Right lobe of liver (tissue), 6 donors: Measurements from ENCODE around the gene EEIG1. TPM values are rescaled to one million over a fixed set of nuclear protein-coding genes. Genes with fewer than 3 reads are reported as not detected.

Experiments
- ATAC-seq, 4 donors: fragments of 200-7000 bp; cut with Tn5 transposase; one replicate each; pipeline ENCODE4 v1.9.1; 2020; ENCODE audit warnings: mild to moderate bottlenecking in 4 of 4, moderate library complexity in 4 of 4
- DNase-seq, 3 donors: peaks; one replicate each; pipeline ENCODE4 v3.0.0-alpha.2; 2020
- H3K27ac ChIP-seq, 3 donors: fragments of 200-600 bp; one replicate each; pipeline ENCODE4 v1.8.0; 2022
- H3K27me3 ChIP-seq, 2 donors: fragments of 200-600 bp; one replicate each; pipeline ENCODE4 v1.8.0; 2022
- H3K36me3 ChIP-seq, 4 donors: fragments of 200-600 bp; sonication (generic) in 1 of 4; one replicate each; pipeline versions ENCODE4 v1.5.1 to v1.8.0; 2017 to 2022; ENCODE audit warnings: control low read depth in 1 of 4
- H3K4me1 ChIP-seq, 4 donors: fragments of 200-600 bp; sonication (generic) in 1 of 4; one replicate each; pipeline versions ENCODE4 v1.5.1 to v1.8.0; 2017 to 2022; ENCODE audit warnings: control low read depth in 1 of 4
- H3K4me3 ChIP-seq, 3 donors: fragments of 200-600 bp; one replicate each; pipeline ENCODE4 v1.8.0; 2022
- H3K9me3 ChIP-seq, 4 donors: fragments of 200-600 bp; sonication (generic) in 1 of 4; one replicate each; pipeline versions ENCODE4 v1.5.1 to v1.8.0; 2017 to 2022; ENCODE audit warnings: control low read depth in 1 of 4
- CTCF ChIP-seq, 4 donors: fragments of 200-600 bp in 3 of 4; fragments of 450-650 bp in 1 of 4; IDR thresholded peaks; one replicate each; pipeline versions ENCODE4 v1.5.1 to v1.8.0; 2016 to 2022; ENCODE audit warnings: antibody characterized with exemption in 4 of 4, mild to moderate bottlenecking in 2 of 4
- POLR2A ChIP-seq: fragments of 450-650 bp; IDR thresholded peaks from one replicate; pipeline ENCODE4 v1.6.1; 2017; ENCODE audit warnings: antibody characterized with exemption, mild to moderate bottlenecking
- WGBS: methylation state at CpG from one replicate; pipeline ENCODE4 v1.1.6; 2018; ENCODE audit warnings: low coverage, low lambda C conversion rate; ENCODE audit not compliant: insufficient coverage; ENCODE audit errors: missing lambda C conversion rate; 5-methylcytosine and 5-hydroxymethylcytosine counted together
- intact Hi-C, 2 donors: fragments of 100-400 bp; cut with DNase I; formaldehyde crosslinking; loops; one replicate each; pipeline versions ENCODE4 v1.11.2 to v1.14.1; 2022
- total RNA-seq, 6 experiments: library from RNA; depleted of rRNA in 2 of 6; stranded (reverse); fragments of >200 nt in 2 of 6; fragmentation: NEBNext Ultra II Directional in 3 of 6; extraction: Animal tissue kit (Norgen Biotek cat#: 25700) in 3 of 6; gene quantifications; one replicate each; pipeline versions ENCODE4 v1.1.0 to v1.2.4, GENCODE V29; 2016 to 2023
- donor health status: DM: no; HTN: yes; CAD: no.
- donor health status: DM: no; HTN: no; CAD: no.
- donor health status: DM: no; HTN: no; CAD: no.
- donor health status: DM: no; HTN: yes; CAD: no.
- donor health status: DM: no; HTN: yes; CAD: no.

EEIG1 gene
- total RNA-seq, 6 experiments from 2014 or later: 9.7 to 54.1 (median 23.6) TPM

DNA sequence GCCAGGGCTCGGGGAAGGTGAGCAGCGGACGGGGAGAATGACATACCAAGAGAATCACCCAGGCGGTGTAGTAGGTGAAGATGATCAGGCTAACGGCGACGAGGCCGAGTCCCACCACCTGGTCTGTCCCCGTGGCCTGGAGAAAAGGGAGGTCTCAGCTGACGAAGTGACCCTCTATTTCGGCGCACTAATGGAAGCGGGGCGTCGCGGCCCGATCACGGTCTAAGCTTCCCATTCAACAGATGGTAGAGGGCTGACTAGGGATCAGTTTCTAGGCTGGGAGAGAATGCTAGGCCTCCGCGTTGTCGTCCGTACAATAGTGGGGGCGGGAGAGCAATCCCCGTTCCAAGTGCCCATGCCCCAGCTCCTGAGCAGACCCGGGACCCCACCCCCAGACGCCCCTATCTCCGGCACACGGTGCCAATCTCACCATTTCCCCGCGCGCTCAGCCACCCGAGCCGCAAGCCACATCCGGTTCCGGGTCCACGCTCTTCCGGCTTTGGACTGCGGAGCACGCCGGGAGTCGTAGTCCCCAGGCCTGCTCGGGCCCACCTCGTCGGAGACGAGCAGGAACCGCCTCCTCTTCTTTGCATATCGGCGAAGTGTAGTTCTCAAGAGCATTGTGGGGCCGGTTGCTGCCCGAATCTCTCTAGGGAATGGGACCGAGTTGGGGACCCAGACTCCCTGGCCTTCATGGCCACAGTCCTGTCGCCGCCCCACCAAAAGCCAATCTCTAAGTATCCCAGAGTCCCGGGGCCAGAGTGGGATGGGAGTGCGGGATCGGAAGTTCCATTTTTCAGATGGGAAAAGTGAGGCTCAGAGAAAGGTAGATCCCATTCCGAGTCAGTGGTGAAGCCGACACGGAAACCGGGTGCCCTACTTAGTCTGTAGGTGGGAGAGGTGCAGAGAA lies 43.1 kb downstream of the EEIG1 start, which contains the start of gene DPM2:
TSS of gene DPM2 (minus strand) at position 467 of the 910 bp plus-strand sequence. CDS start at position 433, 34 bp downstream.
- H3K27me3 ChIP-seq: no peaks in the 10 kb centered on the region
- TF ChIP-seq POLR2A (peak; percentile 53), CTCF (IDR thresholded peaks at IDR 0.05) (no peak)
- ATAC-seq: peak; percentile 84 to 93 (median 87)
- intact Hi-C loops: no loop called here
- no peaks in the 10 kb centered on the region for H3K9me3 ChIP-seq
- H3K36me3 ChIP-seq: peaks cover 0 to 12% (median 4%) of the 10 kb centered on the region in 4 donors
- DNase-seq: peak; percentile 87 to 88 (median 88)
- 5% methylated on average over 16 of the region's 60 CpGs for WGBS
- peak within 1 kb of the TSS; percentile 31 to 43 (median 32) for H3K27ac ChIP-seq
- peak within 1 kb of the TSS; percentile 64 to 89 (median 70) for H3K4me3 ChIP-seq
- peaks cover 0 to 8% (median 3%) of the 10 kb centered on the region in 4 donors for H3K4me1 ChIP-seq

- Histone ChIP-seq H3K4me1 (peaks cover 0 to 8% (median 3%) of the 10 kb centered on the region in 4 donors), H3K9me3 (no peaks in the 10 kb centered on the region), H3K27ac (no peak overlapping the region), H3K27me3 (no peaks in the 10 kb centered on the region), H3K4me3 (peak overlapping the region; percentile 64 to 89 (median 70)), H3K36me3 (peaks cover 0 to 6% (median 1%) of the 10 kb centered on the region in 4 donors)
- no peak for DNase-seq
- TF ChIP-seq POLR2A: no peak
- no peak for TF ChIP-seq CTCF (IDR thresholded peaks at IDR 0.05)
- intact Hi-C loops: no loop called here
- ATAC-seq: no peak
- WGBS: 13% methylated on average over 7 of the region's 7 CpGs
Observed at GRCh38 chr9:127937056-127937387, 43.8 kb downstream of the EEIG1 start.

DNA sequence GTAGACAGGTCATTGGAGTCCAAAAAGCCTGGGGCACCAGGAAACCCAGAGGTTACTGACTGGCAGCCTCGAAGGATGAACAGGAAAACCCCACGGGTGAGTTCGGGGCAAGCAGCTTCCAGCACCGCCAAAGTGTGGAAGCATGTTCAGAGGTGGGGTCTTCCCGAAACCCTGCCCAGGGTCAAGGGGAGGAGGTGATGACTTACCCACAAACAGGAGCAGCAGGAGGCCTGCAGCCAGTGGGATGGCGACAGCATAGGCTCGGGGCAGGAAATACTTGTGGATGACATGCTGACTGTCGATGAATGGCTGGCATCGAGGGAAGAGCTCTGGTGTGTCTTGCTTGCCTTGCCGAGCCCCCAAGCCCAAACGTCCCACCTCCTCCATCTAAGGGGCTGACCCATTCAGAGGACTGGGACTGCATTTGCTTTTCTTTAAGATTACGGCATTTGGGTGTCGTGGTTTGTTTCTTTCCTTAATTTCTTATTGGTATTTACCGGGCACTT lies 44.4 kb downstream of the EEIG1 start:
- H3K4me3 ChIP-seq: peak overlapping the region in 1 of 3 donors; percentile 70
- ATAC-seq (no peak), DNase-seq (no peak)
- H3K27ac ChIP-seq: no peak overlapping the region
- TF ChIP-seq CTCF (IDR thresholded peaks at IDR 0.05) (no peak), POLR2A (no peak)
- H3K27me3 ChIP-seq: no peaks in the 10 kb centered on the region
- H3K9me3 ChIP-seq: no peaks in the 10 kb centered on the region
- peaks cover 0 to 8% (median 3%) of the 10 kb centered on the region in 4 donors for H3K4me1 ChIP-seq
- H3K36me3 ChIP-seq: peaks cover 0 to 2% (median 0%) of the 10 kb centered on the region in 4 donors
- 83% methylated on average over 9 of the region's 14 CpGs for WGBS
- intact Hi-C loops: no loop called here

- Histone ChIP-seq H3K36me3 (peaks cover 0 to 2% (median 0%) of the 10 kb centered on the region in 4 donors), H3K27ac (no peak overlapping the region), H3K4me3 (no peak overlapping the region), H3K4me1 (peaks cover 0 to 8% (median 3%) of the 10 kb centered on the region in 4 donors), H3K9me3 (no peaks in the 10 kb centered on the region), H3K27me3 (no peaks in the 10 kb centered on the region)
- DNase-seq (no peak), ATAC-seq (no peak)
- 69% methylated on average over 4 of the region's 4 CpGs for WGBS
- no peak for TF ChIP-seq CTCF (IDR thresholded peaks at IDR 0.05)
- no peak for TF ChIP-seq POLR2A
- intact Hi-C loops: no loop called here
Observed at GRCh38 chr9:127935765-127936221, 45.0 kb downstream of the EEIG1 start.
